Measurements from ENCODE around the gene TFEB. TPM values are rescaled to one million over a fixed set of nuclear protein-coding genes. Genes with fewer than 3 reads are reported as not detected.

Gene TFEB
- total and polyA plus RNA-seq, 2 donors (not counting 3 experiments of a cell fraction or from before 2014, with no cell fraction given), result 4.9 to 6.6 TPM

DNA sequence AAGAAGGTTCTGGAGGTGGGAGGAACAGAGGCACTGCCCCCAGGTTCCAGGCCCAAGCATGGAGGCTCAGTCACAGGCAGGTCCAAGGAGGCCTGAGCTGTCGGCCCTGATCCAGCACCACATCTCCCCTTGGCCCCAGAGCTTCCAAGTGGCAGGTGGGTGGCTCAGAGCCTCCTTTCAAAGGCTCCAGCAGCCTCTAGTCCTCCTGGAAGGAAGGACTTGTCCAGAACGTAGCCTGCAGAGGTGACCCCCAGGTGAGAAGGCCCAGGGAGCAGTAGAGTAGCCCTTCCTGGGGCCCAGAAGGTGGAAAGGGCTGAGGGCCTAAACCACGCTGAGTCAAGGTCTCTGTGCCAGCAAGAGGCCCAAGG lies 7.7 kb downstream of the TFEB start:
- Histone ChIP-seq H3K4me3 (replicated peaks in 1 of 3; ENCODE audit: insufficient read depth in 1 of 3, low read depth in 1 of 3, low read length in 3 of 3) (no peak overlapping the region), H3K4me2 (ENCODE audit: insufficient read depth, low read length) (no peak overlapping the region), H3K9me1 (replicated peaks; ENCODE audit: control insufficient read depth, extremely low read depth, insufficient read depth, low read length) (no peaks in the 10 kb centered on the region), H4K20me1 (replicated peaks; ENCODE audit: control insufficient read depth, extremely low read depth, insufficient read depth, low read length) (no peaks in the 10 kb centered on the region), H3K27ac (ENCODE audit: insufficient read depth, low read depth, low read length) (no peak overlapping the region), H3K36me3 (ENCODE audit: control insufficient read depth in 2 of 2, extremely low read depth in 1 of 2, insufficient read depth in 2 of 2, low read length in 2 of 2) (no peaks in the 10 kb centered on the region), H3K79me2 (ENCODE audit: control insufficient read depth, insufficient read depth, low read length) (no peaks in the 10 kb centered on the region), H3K4me1 (ENCODE audit: control insufficient read depth, extremely low read depth, insufficient read depth, low read length) (peaks cover 8% of the 10 kb centered on the region), H3K27me3 (ENCODE audit: control insufficient read depth in 2 of 2, insufficient read depth in 2 of 2, low read length in 2 of 2) (no peaks in the 10 kb centered on the region), H3K9me3 (replicated peaks; ENCODE audit: control insufficient read depth, insufficient read depth, low read length) (no peaks in the 10 kb centered on the region), H2AFZ (ENCODE audit: low read depth, low read length) (no peak overlapping the region), H3K9ac (replicated peaks; ENCODE audit: extremely low read depth, insufficient read depth, low read length) (no peak overlapping the region)
- FAIRE-seq (no peak), DNase-seq (ENCODE audit: low read depth, low spot score) (no peak)
- intact Hi-C loops (cut with micrococcal nuclease), result no loop called here
- CTCF ChIA-PET, result no interaction called here
- dilution Hi-C loops (cut with MboI; ENCODE audit: extremely low pct_ligation_motif_present, low sequenced_read_pairs), result no loop called here
- no TSS peak for BruUV-seq (replicated peaks)
- POLR2A ChIA-PET, result no interaction called here
- TF ChIP-seq JUN (IDR thresholded peaks at IDR 0.05; ENCODE audit: borderline replicate concordance, insufficient read depth, insufficient read length, low read depth) (no peak), POLR2A (IDR thresholded peaks at IDR 0.05; ENCODE audit: low read depth, low read length) (no peak), EZH2 (IDR thresholded peaks at IDR 0.05; ENCODE audit: borderline replicate concordance, low read depth, low read length, severe bottlenecking) (no peak), POLR2AphosphoS5 (IDR thresholded peaks at IDR 0.05; ENCODE audit: insufficient read depth, low read depth, low read length) (no peak), FOS (IDR thresholded peaks at IDR 0.05; ENCODE audit: borderline replicate concordance, insufficient read depth, low read length) (no peak), MAX (IDR thresholded peaks at IDR 0.05; ENCODE audit: insufficient read depth, insufficient read length) (no peak), MYC (IDR thresholded peaks at IDR 0.05; ENCODE audit: low read depth, low read length) (no peak), GATA2 (IDR thresholded peaks at IDR 0.05; ENCODE audit: insufficient read depth, insufficient read length, low read depth, low read length) (no peak)
- TF ChIP-seq, protein P1, sequence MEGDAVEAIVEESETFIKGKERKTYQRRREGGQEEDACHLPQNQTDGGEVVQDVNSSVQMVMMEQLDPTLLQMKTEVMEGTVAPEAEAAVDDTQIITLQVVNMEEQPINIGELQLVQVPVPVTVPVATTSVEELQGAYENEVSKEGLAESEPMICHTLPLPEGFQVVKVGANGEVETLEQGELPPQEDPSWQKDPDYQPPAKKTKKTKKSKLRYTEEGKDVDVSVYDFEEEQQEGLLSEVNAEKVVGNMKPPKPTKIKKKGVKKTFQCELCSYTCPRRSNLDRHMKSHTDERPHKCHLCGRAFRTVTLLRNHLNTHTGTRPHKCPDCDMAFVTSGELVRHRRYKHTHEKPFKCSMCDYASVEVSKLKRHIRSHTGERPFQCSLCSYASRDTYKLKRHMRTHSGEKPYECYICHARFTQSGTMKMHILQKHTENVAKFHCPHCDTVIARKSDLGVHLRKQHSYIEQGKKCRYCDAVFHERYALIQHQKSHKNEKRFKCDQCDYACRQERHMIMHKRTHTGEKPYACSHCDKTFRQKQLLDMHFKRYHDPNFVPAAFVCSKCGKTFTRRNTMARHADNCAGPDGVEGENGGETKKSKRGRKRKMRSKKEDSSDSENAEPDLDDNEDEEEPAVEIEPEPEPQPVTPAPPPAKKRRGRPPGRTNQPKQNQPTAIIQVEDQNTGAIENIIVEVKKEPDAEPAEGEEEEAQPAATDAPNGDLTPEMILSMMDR (IDR thresholded peaks at IDR 0.05; ENCODE audit: extremely low read depth in 1 of 2, insufficient read depth in 1 of 2, low read depth in 1 of 2, low read length in 2 of 2), result no peak

Data from endothelial cell of umbilical vein (primary cell).